Testis (tissue), 2 donors: Measurements from ENCODE around the gene MYO5B.

ENCODE experiments used
- POLR2A ChIP-seq: fragments of 450-650 bp; IDR thresholded peaks from one replicate; pipeline ENCODE4 v1.6.1; 2017; ENCODE audit warnings: antibody characterized with exemption, mild to moderate bottlenecking, moderate library complexity
- TF ChIP-seq, protein P1 (sequence below), 3 experiments: fragments of 450-650 bp in 2 of 3; fragments of 200-600 bp in 1 of 3; sonication (generic) in 1 of 3; IDR thresholded peaks; one replicate each; pipeline ENCODE4 v1.5.1; 2016 to 2019; ENCODE audit warnings: antibody characterized with exemption in 3 of 3, mild to moderate bottlenecking in 2 of 3, moderate library complexity in 1 of 3

DNA sequence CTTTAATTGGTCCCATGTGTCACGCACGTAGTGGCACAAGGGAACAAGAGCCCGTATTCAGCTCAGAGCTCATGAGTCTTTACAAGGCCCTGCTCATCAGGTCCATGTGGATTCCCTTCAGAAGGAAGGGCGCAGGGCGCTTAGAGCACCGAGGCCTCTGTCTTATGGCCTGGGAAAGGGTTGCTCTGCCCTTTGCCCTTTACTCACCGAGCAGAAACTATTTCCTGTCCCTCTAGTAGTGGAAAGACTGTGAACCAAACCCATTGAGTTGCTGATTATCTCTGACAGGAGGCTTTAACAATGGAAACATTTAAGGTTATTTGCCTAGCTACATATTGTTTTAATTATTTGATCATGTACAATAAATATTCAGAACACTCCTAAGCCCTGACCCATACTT is 279.6 kb downstream of the MYO5B start:
- TF ChIP-seq, protein P1, sequence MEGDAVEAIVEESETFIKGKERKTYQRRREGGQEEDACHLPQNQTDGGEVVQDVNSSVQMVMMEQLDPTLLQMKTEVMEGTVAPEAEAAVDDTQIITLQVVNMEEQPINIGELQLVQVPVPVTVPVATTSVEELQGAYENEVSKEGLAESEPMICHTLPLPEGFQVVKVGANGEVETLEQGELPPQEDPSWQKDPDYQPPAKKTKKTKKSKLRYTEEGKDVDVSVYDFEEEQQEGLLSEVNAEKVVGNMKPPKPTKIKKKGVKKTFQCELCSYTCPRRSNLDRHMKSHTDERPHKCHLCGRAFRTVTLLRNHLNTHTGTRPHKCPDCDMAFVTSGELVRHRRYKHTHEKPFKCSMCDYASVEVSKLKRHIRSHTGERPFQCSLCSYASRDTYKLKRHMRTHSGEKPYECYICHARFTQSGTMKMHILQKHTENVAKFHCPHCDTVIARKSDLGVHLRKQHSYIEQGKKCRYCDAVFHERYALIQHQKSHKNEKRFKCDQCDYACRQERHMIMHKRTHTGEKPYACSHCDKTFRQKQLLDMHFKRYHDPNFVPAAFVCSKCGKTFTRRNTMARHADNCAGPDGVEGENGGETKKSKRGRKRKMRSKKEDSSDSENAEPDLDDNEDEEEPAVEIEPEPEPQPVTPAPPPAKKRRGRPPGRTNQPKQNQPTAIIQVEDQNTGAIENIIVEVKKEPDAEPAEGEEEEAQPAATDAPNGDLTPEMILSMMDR (IDR thresholded peaks at IDR 0.05) = no peak
- TF ChIP-seq POLR2A = no peak
